GM12801 (cell line): ENCODE measurements around the gene SLC15A3.

Experiments used
- CTCF ChIP-seq: IDR thresholded peaks from one replicate; pipeline ENCODE4 v1.5.1; 2011; ENCODE audit warnings: control low read depth; ENCODE audit not compliant: insufficient read length; ENCODE audit errors: extremely low read depth

The SLC15A3 gene

DNA sequence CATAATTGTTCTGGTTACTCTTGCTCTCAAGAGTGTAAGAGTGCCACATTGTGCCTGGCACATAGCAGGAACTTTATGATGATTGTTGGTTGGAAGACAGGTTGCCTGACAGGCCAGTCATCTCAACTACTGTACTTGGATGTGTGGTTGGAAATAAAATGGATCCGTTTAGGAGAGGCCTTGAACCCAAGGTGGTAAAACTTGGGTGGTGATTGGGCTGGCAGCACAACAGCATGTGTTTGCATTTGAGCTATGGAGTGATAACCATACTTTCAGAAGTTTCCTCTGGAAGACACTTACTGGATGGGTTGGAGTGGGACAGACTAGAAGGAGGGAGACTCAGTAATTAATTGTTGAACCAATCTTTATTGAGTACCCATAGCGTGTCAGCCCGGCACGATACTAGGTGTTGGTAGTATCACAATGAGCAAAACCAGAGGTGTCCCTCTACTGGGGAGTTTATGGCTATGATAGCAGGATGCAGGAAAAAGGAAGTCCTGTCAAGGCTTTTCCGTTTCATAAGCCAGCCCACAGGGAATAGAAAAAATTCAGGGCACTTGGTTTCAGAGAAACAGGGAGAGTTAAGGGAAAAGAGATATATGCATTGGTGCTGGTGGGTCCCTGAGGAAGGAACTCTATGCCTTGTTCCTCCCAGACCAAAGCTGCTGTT, 41.1 kb downstream of the SLC15A3 start:
- TF ChIP-seq CTCF: no peak

- no peak for TF ChIP-seq CTCF
Observed at GRCh38 chr11:60910281-60910687, 41.7 kb downstream of the SLC15A3 start.

DNA sequence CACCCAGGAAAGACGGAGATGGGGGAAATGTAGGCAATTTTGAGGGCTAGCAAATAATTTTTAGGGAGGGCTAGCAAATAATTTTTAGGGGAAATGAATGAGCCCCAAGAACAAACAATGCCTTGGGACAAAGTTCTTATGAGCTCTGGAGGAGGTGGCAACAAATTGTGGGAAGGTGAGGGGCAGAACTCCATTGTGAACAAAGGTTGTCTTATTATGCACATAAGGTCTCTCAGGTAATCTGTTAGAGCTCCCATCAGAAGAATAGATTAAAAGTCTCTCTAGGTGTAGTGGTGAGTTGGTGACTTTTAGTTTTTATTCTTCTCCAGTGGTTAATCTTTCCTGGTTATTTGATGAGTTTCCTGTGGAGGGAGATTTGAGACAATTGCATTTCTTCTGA, 43.2 kb downstream of the SLC15A3 start:
- no peak for TF ChIP-seq CTCF

GRCh38 chr11:60906132-60906972, 45.6 kb downstream of the SLC15A3 start, which contains the start of gene PRPF19:
PRPF19 (minus strand) TSS chr11:60906585; CDS start chr11:60906382, 203 bp downstream.
- TF ChIP-seq CTCF: no peak

DNA sequence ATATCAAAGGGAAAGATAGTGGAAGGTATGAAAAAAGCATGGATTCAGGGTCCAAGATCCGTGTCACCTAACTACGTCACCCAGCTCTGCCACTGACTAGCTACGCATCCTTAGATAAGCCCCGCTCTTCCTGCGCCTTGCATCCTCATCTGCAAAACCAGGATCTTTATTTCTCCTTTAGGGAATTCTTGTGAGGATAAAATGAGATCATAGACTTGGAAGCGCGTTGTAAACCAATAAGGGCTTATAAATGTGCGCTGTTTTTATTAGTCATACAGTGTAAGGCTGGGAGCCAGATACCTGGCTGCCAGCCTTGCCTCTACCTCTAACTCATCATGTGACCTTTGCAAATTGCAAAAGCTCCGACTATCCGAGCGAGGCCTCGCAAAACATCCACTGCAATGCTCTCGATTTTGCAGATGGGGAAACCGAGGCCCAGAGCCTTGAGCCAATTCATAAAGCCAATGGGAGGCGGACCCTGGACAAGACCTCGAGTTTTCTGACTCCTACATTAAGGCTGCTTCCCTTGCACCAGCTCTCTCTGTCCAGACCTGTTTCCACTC, 46.3 kb downstream of the SLC15A3 start:
- no peak for TF ChIP-seq CTCF

DNA sequence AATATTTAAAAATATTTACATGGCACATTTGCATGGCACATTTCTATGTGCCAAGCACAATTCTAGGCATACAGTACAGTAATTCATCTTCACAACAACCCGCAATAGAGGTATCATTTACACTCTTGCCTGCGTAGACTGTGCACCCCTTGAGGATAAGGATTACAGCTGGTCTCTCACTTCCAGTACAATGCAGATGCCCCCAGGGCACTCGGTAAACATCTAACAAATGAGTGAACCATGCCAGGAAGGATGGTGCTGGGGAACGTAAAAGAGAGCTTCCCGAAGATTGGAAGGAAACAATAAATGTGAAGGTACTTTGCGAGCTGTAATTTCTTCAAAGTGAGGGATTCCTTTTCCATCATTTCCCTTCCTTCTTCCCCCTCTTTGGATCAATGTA, 46.9 kb downstream of the SLC15A3 start:
- TF ChIP-seq CTCF: no peak

DNA sequence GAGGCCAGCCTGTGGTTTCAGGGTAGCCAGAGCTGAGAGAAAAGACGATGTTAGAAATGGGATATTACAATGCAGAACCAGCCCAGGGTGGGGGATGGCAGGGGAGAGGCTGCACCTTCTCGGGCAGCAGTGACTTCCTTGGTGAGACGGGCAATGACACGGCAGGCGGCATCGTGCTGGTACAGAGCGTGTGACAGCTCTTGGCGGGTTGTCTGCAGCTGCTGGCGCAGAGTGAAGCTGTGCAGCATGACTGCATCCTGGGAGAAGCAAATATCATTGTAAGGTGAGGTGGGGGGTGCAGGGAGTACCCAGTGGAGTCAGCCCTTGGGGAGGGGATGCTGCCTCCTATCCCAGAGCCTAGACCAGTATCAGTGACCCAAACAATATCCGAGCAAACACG, 49.4 kb downstream of the SLC15A3 start:
- no peak for TF ChIP-seq CTCF
